ENCODE measurements around the gene CDK6.

The CDK6 gene

GRCh38 chr7:92645114-92646061, 191.0 kb downstream of the CDK6 start:
- no peak for DNase-seq (ENCODE audit: low read depth)

GRCh38 chr7:92644406-92645113, 191.8 kb downstream of the CDK6 start:
- DNase-seq (ENCODE audit: low read depth), result no peak

- DNase-seq (ENCODE audit: low read depth), result no peak
These were observed 192.6 kb downstream of the CDK6 start for GRCh38 chr7:92643821-92644220.

- peak; percentile 41 for DNase-seq (ENCODE audit: low read depth)
These were observed 194.4 kb downstream of the CDK6 start for GRCh38 chr7:92641921-92642511.

- no peak for DNase-seq (ENCODE audit: low read depth)
These were observed 196.4 kb downstream of the CDK6 start for GRCh38 chr7:92639966-92640365.

GRCh38 chr7:92639213-92639896, 197.0 kb downstream of the CDK6 start:
- DNase-seq (ENCODE audit: low read depth), result no peak

GRCh38 chr7:92636018-92636560, 200.3 kb downstream of the CDK6 start:
- no peak for DNase-seq (ENCODE audit: low read depth)

GRCh38 chr7:92635538-92635937, 200.8 kb downstream of the CDK6 start:
- DNase-seq (ENCODE audit: low read depth), result no peak

GRCh38 chr7:92634924-92635519, 201.4 kb downstream of the CDK6 start:
- no peak for DNase-seq (ENCODE audit: low read depth)

GRCh38 chr7:92634205-92634604, 202.2 kb downstream of the CDK6 start:
- DNase-seq (ENCODE audit: low read depth), result no peak

- DNase-seq (ENCODE audit: low read depth), result peak; percentile 8
These were observed 203.0 kb downstream of the CDK6 start for GRCh38 chr7:92633211-92633906.

GRCh38 chr7:92632791-92633190, 203.6 kb downstream of the CDK6 start:
- no peak for DNase-seq (ENCODE audit: low read depth)

- no peak for DNase-seq (ENCODE audit: low read depth)
These were observed 204.4 kb downstream of the CDK6 start for GRCh38 chr7:92631850-92632487.

- no peak for DNase-seq (ENCODE audit: low read depth)
These were observed 205.1 kb downstream of the CDK6 start for GRCh38 chr7:92631067-92631849.

GRCh38 chr7:92629779-92630178, 206.6 kb downstream of the CDK6 start:
- DNase-seq (ENCODE audit: low read depth), result no peak

GRCh38 chr7:92627956-92628355, 208.4 kb downstream of the CDK6 start:
- no peak for DNase-seq (ENCODE audit: low read depth)

GRCh38 chr7:92626281-92626809, 210.0 kb downstream of the CDK6 start:
- DNase-seq (ENCODE audit: low read depth), result no peak

GRCh38 chr7:92625617-92626016, 210.8 kb downstream of the CDK6 start:
- DNase-seq (ENCODE audit: low read depth), result no peak

GRCh38 chr7:92624298-92624996, 211.9 kb downstream of the CDK6 start:
- DNase-seq (ENCODE audit: low read depth), result no peak

Measured in activated gamma-delta T cell treated with anti-CD3 and anti-CD28 coated beads, Interleukin-2, amount 50 U/mL, for 16 hours (primary cell).